Stimulated activated naive CD4-positive, alpha-beta T cell treated with Interleukin-2 at 50 U/mL for 16 hours (primary cell): ENCODE results near the gene SI.
"Not testable (repeated sequence)": the region's sequence is repeated elsewhere in the genome, so short reads cannot be mapped to it uniquely, and the experiment has no call there.

ENCODE experiments used
- DNase-seq: peaks from one replicate; lab custom pipeline; 2025; lab: John Stamatoyannopoulos, UW

The SI gene

GRCh38 chr3:165078293-165078692, at the start of gene SI:
TSS of gene SI (minus strand) at chr3:165078496. CDS start at chr3:165076012, 2,484 bp downstream.
- no peak for DNase-seq

GRCh38 chr3:165125836-165126235, 47.5 kb upstream of the SI start:
- DNase-seq: no peak

GRCh38 chr3:165111401-165111800, 33.1 kb upstream of the SI start:
- DNase-seq: no peak

- no peak for DNase-seq
Measured at GRCh38 chr3:165103616-165104015, 25.3 kb upstream of the SI start.

GRCh38 chr3:165082650-165083049, 4.4 kb upstream of the SI start:
- DNase-seq: no peak

- DNase-seq: no peak
Measured at GRCh38 chr3:165081183-165081582, 2.9 kb upstream of the SI start.

- DNase-seq: no peak
Measured at GRCh38 chr3:165075695-165076094, 2.6 kb downstream of the SI start.

GRCh38 chr3:165070682-165071081, 7.6 kb downstream of the SI start:
- no peak for DNase-seq

- no peak for DNase-seq
Measured at GRCh38 chr3:165056510-165056909, 21.8 kb downstream of the SI start.

GRCh38 chr3:165040186-165040585, 38.1 kb downstream of the SI start:
- no peak for DNase-seq

- no peak for DNase-seq
Measured at GRCh38 chr3:165011557-165011956, 66.7 kb downstream of the SI start.

- no peak for DNase-seq
Measured at GRCh38 chr3:164984947-164985346, 93.3 kb downstream of the SI start.

- DNase-seq: no peak
Measured at GRCh38 chr3:164962610-164963009, 115.7 kb downstream of the SI start.

- no peak for DNase-seq
Measured at GRCh38 chr3:164952966-164953365, 125.3 kb downstream of the SI start.

GRCh38 chr3:164951403-164951802, 126.9 kb downstream of the SI start:
- not testable (repeated sequence) for DNase-seq

- no peak for DNase-seq
Measured at GRCh38 chr3:164940745-164941144, 137.6 kb downstream of the SI start.

- DNase-seq: no peak
Measured at GRCh38 chr3:164929642-164930041, 148.7 kb downstream of the SI start.
